ENCODE measurements around the gene KMT2E. TPM values are rescaled to one million over a fixed set of nuclear protein-coding genes. Genes with fewer than 3 reads are reported as not detected.
"Not testable (repeated sequence)": the region's sequence is repeated elsewhere in the genome, so short reads cannot be mapped to it uniquely, and the experiment has no call there.

Gene KMT2E
- total RNA-seq, 1 donor from 2014 or later = 43.0 TPM

- no peaks in the 10 kb centered on the region for H3K27me3 ChIP-seq
- peak overlapping the region in 1 of 2 donors; percentile 6 for H3K4me3 ChIP-seq
- peak overlapping the region; percentile 97 to 100 for H3K27ac ChIP-seq
- no peak for DNase-seq (ENCODE audit: low spot score in 2 of 2)
- H3K4me1 ChIP-seq = peaks cover 21 to 70% of the 10 kb centered on the region in 2 donors
- no peaks in the 10 kb centered on the region for H3K36me3 ChIP-seq
- intact Hi-C loops (cut with DNase I) = no loop called here
- TF ChIP-seq CTCF (IDR thresholded peaks at IDR 0.05) = no peak
- H3K9me3 ChIP-seq = no peaks in the 10 kb centered on the region
Measured at GRCh38 chr7:105000927-105001336, 13.1 kb upstream of the KMT2E start.

DNA sequence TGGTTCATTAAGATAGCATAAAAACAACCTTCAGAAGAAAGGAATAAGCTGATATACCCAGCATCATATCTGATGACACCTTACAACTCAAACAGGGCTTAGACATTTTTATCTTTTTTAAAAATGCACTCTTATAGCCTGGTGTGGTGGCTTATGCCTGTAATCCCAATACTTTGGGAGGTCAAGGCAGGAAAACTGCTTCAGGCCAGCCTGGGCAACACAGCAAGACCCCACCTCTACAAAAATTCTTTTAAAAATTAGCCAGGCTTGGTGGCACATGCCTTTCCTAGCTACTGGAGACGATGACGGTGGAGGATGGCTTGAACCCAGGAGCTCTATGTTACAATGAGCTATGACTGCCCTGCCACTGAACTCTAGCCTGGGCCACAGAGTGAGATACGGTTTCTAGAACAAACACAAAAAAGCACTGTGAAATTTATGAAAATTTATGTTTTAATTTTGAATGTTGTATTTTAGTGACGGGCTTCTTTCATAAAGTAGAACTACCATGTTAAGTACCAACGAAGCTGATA is 12.3 kb upstream of the KMT2E start:
- Histone ChIP-seq H3K4me1 (peaks cover 21 to 70% of the 10 kb centered on the region in 2 donors), H3K27me3 (no peaks in the 10 kb centered on the region), H3K4me3 (no peak overlapping the region), H3K27ac (peak overlapping the region; percentile 97 to 100), H3K9me3 (no peaks in the 10 kb centered on the region), H3K36me3 (no peaks in the 10 kb centered on the region)
- intact Hi-C loops (cut with DNase I) = no loop called here
- no peak for TF ChIP-seq CTCF (IDR thresholded peaks at IDR 0.05)
- no peak for DNase-seq (ENCODE audit: low spot score in 2 of 2)

- DNase-seq (ENCODE audit: low spot score in 2 of 2) = peak; percentile 44 to 90
Measured at GRCh38 chr7:105003275-105003674, 10.7 kb upstream of the KMT2E start.

GRCh38 chr7:105003872-105004510 is 10.0 kb upstream of the KMT2E start:
- H3K36me3 ChIP-seq = no peaks in the 10 kb centered on the region
- peaks cover 11 to 77% of the 10 kb centered on the region in 2 donors for H3K4me1 ChIP-seq
- peak overlapping the region; percentile 32 to 39 for H3K4me3 ChIP-seq
- intact Hi-C loops (cut with DNase I) = loop anchor here (1.0 kb wide), 1 partner anchor 7 kb away; no protein-coding TSS in a partner anchor
- no peaks in the 10 kb centered on the region for H3K27me3 ChIP-seq
- TF ChIP-seq CTCF (IDR thresholded peaks at IDR 0.05) = no peak
- H3K27ac ChIP-seq = peak overlapping the region; percentile 97 to 100
- no peaks in the 10 kb centered on the region for H3K9me3 ChIP-seq
- DNase-seq (ENCODE audit: low spot score in 2 of 2) = no peak

More at GRCh38 chr7:105003275-105003674, 10.7 kb upstream of the KMT2E start:
- H3K4me3 ChIP-seq = peak overlapping the region; percentile 44 to 46
- peaks cover 16 to 71% of the 10 kb centered on the region in 2 donors for H3K4me1 ChIP-seq
- H3K9me3 ChIP-seq = no peaks in the 10 kb centered on the region
- H3K27me3 ChIP-seq = no peaks in the 10 kb centered on the region
- peak overlapping the region; percentile 97 to 100 for H3K27ac ChIP-seq
- TF ChIP-seq CTCF (IDR thresholded peaks at IDR 0.05) = no peak
- intact Hi-C loops (cut with DNase I) = loop anchor here (1.0 kb wide), 1 partner anchor 8 kb away; no protein-coding TSS in a partner anchor
- no peaks in the 10 kb centered on the region for H3K36me3 ChIP-seq

GRCh38 chr7:105005006-105005405 is 9.0 kb upstream of the KMT2E start:
- H3K9me3 ChIP-seq; intact Hi-C loops (cut with DNase I); H3K4me3 ChIP-seq; DNase-seq (ENCODE audit: low spot score in 2 of 2); H3K27me3 ChIP-seq; H3K36me3 ChIP-seq: not testable (repeated sequence)
- Histone ChIP-seq H3K27ac (peak overlapping the region; percentile 97 to 100), H3K4me1 (peaks cover 11 to 77% of the 10 kb centered on the region in 2 donors)

DNA sequence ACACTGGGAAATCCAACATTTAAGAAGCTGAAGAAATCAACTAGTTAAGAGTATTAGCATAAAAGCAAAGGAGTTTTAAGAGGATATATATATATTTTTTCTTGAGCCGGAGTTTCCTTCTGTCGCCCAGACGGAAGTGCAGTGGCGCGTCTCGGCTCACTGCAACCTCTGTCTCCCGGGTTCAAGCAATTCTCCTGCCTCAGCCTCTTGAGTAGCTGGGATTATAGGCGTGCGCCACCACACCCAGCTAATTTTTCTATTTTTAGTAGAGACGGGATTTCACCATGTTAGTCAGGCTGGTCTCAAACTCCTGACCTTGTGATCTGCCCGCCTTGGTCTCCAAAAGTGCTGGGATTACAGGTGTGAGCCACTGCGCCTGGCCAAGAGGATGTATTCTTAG is 8.5 kb upstream of the KMT2E start:
- DNase-seq (ENCODE audit: low spot score in 2 of 2); H3K4me3 ChIP-seq; intact Hi-C loops (cut with DNase I); H3K36me3 ChIP-seq; H3K27me3 ChIP-seq; H3K9me3 ChIP-seq: not testable (repeated sequence)
- Histone ChIP-seq H3K27ac (peak overlapping the region; percentile 97 to 100), H3K4me1 (peaks cover 11 to 77% of the 10 kb centered on the region in 2 donors)
